Nephron (organoid): Measurements from ENCODE around the gene RHO.

Experiments
- H3K27ac Mint-ChIP-seq, 3 experiments: 2 replicates each; pipeline ENCODE4 v1.8.0; 2020; ENCODE audit warnings: mixed read lengths in 3 of 3, mild to moderate bottlenecking in 2 of 3, moderate library complexity in 1 of 3
- H3K27me3 Mint-ChIP-seq: 2 replicates; pipeline ENCODE4 v1.8.0; 2021; ENCODE audit warnings: low read depth, mild to moderate bottlenecking, moderate library complexity, mixed read lengths
- H3K36me3 Mint-ChIP-seq: 2 replicates; pipeline ENCODE4 v1.8.0; 2020; ENCODE audit warnings: low read depth, mixed read lengths
- H3K4me1 Mint-ChIP-seq: 2 replicates; pipeline ENCODE4 v1.8.0; 2020; ENCODE audit warnings: mixed read lengths
- H3K4me3 Mint-ChIP-seq, 3 experiments: 2 replicates each; pipeline ENCODE4 v1.8.0; 2020; ENCODE audit warnings: mild to moderate bottlenecking in 3 of 3, mixed read lengths in 3 of 3, moderate library complexity in 2 of 3
- H3K9me3 Mint-ChIP-seq: 2 replicates; pipeline ENCODE4 v1.8.0; 2020; ENCODE audit warnings: mixed read lengths
- CTCF ChIP-seq, 3 experiments: fragments of 200-600 bp; sonication (generic); IDR thresholded peaks; one replicate each; pipeline ENCODE4 v1.5.0; 2021; ENCODE audit warnings: antibody characterized with exemption in 3 of 3; ENCODE audit not compliant: unreplicated experiment in 3 of 3

The RHO gene

GRCh38 chr3:129530821-129531220, 2.4 kb downstream of the RHO start:
- H3K4me1 Mint-ChIP-seq, result peaks cover 32% of the 10 kb centered on the region

GRCh38 chr3:129531699-129532098, 3.3 kb downstream of the RHO start:
- Mint-ChIP-seq H3K9me3 (no peaks in the 10 kb centered on the region), H3K27me3 (peaks cover 11% of the 10 kb centered on the region), H3K4me3 (no peak overlapping the region), H3K4me1 (peaks cover 32% of the 10 kb centered on the region), H3K27ac (peak overlapping the region in 2 of 3 experiments; percentile 7 to 42), H3K36me3 (no peaks in the 10 kb centered on the region)
- TF ChIP-seq CTCF (IDR thresholded peaks at IDR 0.05; ENCODE audit: unreplicated experiment in 3 of 3), result no peak

More at GRCh38 chr3:129530821-129531220, 2.4 kb downstream of the RHO start:
- TF ChIP-seq CTCF (IDR thresholded peaks at IDR 0.05; ENCODE audit: unreplicated experiment in 3 of 3), result no peak
- no peaks in the 10 kb centered on the region for H3K9me3 Mint-ChIP-seq
- peak overlapping the region in 2 of 3 experiments; percentile 88 to 97 for H3K27ac Mint-ChIP-seq
- H3K27me3 Mint-ChIP-seq, result peaks cover 11% of the 10 kb centered on the region
- H3K36me3 Mint-ChIP-seq, result no peaks in the 10 kb centered on the region
- no peak overlapping the region for H3K4me3 Mint-ChIP-seq

- Mint-ChIP-seq H3K4me3 (no peak overlapping the region), H3K27ac (peak overlapping the region in 2 of 3 experiments; percentile 7 to 42), H3K9me3 (no peaks in the 10 kb centered on the region), H3K27me3 (peaks cover 11% of the 10 kb centered on the region), H3K4me1 (peaks cover 32% of the 10 kb centered on the region), H3K36me3 (no peaks in the 10 kb centered on the region)
- TF ChIP-seq CTCF (IDR thresholded peaks at IDR 0.05; ENCODE audit: unreplicated experiment in 3 of 3), result no peak
Measured at GRCh38 chr3:129532261-129532660, 3.8 kb downstream of the RHO start.

- Mint-ChIP-seq H3K27ac (peak overlapping the region in 1 of 3 experiments; percentile 79), H3K36me3 (no peaks in the 10 kb centered on the region), H3K27me3 (peaks cover 14% of the 10 kb centered on the region), H3K4me1 (peaks cover 32% of the 10 kb centered on the region), H3K9me3 (no peaks in the 10 kb centered on the region), H3K4me3 (no peak overlapping the region)
- TF ChIP-seq CTCF (IDR thresholded peaks at IDR 0.05; ENCODE audit: unreplicated experiment in 3 of 3), result no peak
Measured at GRCh38 chr3:129533406-129533805, 5.0 kb downstream of the RHO start.

- no peak for TF ChIP-seq CTCF (IDR thresholded peaks at IDR 0.05; ENCODE audit: unreplicated experiment in 3 of 3)
- H3K4me3 Mint-ChIP-seq, result no peak overlapping the region
- H3K27me3 Mint-ChIP-seq, result peaks cover 14% of the 10 kb centered on the region
- H3K27ac Mint-ChIP-seq, result peak overlapping the region; percentile 68 to 80 (median 79)
- no peaks in the 10 kb centered on the region for H3K9me3 Mint-ChIP-seq
- H3K4me1 Mint-ChIP-seq, result peaks cover 38% of the 10 kb centered on the region
- no peaks in the 10 kb centered on the region for H3K36me3 Mint-ChIP-seq
Measured at GRCh38 chr3:129534428-129535027, 6.1 kb downstream of the RHO start.

- peaks cover 34% of the 10 kb centered on the region for H3K4me1 Mint-ChIP-seq
- H3K9me3 Mint-ChIP-seq, result no peaks in the 10 kb centered on the region
- TF ChIP-seq CTCF (IDR thresholded peaks at IDR 0.05; ENCODE audit: unreplicated experiment in 3 of 3), result no peak
- no peaks in the 10 kb centered on the region for H3K36me3 Mint-ChIP-seq
- peaks cover 14% of the 10 kb centered on the region for H3K27me3 Mint-ChIP-seq
- H3K27ac Mint-ChIP-seq, result peak overlapping the region; percentile 68 to 80 (median 79)
- no peak overlapping the region for H3K4me3 Mint-ChIP-seq
Measured at GRCh38 chr3:129535075-129535474, 6.6 kb downstream of the RHO start.
